Daoy (cell line): ENCODE measurements around the gene FAM50B. TPM values are rescaled to one million over a fixed set of nuclear protein-coding genes. Genes with fewer than 3 reads are reported as not detected.
"Not testable (repeated sequence)": the region's sequence is repeated elsewhere in the genome, so short reads cannot be mapped to it uniquely, and the experiment has no call there.

Experiments
- DNase-seq: peaks from one replicate; pipeline ENCODE4 v3.0.0-alpha.2; 2015; ENCODE audit warnings: low read depth
- total RNA-seq: library from RNA; depleted of rRNA; stranded (reverse); fragments of >200 nt; shearing (Covaris generic); gene quantifications from 2 replicates; pipeline ENCODE4 v1.2.3, GENCODE V29; 2014

FAM50B gene
- total RNA-seq, 1 experiment from 2014 or later: 6.1 TPM

DNA sequence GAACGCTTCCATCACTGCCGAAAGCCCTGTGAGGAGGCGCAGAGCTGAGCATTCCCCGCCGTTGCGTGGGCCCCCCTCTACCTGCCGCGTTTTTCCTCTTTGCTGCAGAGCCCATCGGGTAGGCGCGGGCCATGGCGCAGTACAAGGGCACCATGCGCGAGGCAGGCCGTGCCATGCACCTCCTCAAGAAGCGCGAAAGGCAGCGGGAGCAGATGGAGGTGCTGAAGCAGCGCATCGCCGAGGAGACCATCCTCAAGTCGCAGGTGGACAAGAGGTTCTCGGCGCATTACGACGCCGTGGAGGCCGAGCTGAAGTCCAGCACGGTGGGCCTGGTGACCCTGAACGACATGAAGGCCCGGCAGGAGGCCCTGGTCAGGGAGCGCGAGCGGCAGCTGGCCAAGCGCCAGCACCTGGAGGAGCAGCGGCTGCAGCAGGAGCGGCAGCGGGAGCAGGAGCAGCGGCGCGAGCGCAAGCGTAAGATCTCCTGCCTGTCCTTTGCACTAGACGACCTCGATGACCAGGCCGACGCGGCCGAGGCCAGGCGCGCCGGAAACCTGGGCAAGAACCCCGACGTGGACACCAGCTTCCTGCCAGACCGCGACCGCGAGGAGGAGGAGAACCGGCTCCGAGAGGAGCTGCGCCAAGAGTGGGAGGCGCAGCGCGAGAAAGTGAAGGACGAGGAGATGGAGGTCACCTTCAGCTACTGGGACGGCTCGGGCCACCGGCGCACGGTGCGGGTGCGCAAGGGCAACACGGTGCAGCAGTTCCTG is 693 bp downstream of the FAM50B start:
- no peak for DNase-seq

DNA sequence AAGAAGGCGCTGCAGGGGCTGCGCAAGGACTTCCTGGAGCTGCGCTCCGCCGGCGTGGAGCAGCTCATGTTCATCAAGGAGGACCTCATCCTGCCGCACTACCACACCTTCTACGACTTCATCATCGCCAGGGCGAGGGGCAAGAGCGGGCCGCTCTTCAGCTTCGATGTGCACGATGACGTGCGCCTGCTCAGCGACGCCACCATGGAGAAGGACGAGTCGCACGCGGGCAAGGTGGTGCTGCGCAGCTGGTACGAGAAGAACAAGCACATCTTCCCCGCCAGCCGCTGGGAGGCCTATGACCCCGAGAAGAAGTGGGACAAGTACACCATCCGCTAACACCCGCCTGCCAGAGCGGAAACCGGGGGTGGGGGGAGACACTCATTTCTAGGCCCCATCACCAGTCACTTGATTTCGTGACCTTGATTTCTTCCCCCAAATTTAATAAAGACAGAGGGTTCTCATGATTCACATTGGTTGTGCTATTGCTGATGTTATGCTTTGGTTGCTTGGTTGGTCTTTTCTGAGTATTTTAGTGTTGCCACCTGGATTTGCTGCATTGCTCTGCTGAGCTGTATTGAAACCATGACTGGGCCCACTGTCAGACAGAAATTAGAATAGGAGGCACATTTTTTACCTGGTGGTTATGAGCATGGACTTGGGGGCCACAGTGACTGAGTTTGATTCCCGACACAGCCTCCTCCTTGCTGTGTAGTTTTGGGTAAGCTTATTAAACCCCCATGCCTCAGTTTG is 1.5 kb downstream of the FAM50B start:
- DNase-seq: no peak

DNA sequence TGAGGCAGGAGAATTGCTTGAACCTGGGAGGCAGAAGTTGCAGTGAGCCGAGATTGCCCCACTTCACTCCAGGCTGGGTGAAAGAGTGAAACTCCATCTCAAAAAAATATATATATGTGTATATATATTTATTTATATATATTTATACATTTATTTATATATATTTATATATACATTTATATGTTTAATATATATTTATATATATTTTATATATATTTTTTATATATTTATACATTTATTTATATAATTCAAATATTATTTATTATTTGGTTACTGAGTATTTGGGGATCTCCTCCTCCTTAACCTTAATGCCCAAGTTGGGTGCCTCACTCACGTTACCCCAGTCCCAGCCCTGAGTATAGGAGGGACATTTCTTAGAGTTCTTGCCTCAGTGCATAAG is 2.7 kb downstream of the FAM50B start:
- no peak for DNase-seq

DNA sequence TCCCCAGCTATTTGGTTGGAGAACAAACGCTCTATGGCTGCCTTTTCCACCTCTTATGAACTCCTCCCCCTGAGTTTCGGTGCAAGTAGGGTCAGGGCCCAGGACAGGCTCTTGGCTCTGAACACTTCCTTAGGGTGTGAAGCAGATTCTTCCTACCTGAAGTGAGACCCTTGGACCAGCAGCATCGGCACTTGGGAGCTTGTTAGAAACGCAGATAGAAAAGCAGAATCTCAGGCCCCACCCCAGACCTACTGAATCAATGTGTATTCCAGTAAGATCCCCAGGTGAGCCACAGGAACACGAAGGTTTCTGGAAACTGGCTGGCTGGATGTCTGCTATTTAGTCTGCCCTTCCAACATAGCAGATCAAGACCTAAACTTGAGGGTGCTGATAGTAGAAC is 3.2 kb downstream of the FAM50B start:
- no peak for DNase-seq

DNA sequence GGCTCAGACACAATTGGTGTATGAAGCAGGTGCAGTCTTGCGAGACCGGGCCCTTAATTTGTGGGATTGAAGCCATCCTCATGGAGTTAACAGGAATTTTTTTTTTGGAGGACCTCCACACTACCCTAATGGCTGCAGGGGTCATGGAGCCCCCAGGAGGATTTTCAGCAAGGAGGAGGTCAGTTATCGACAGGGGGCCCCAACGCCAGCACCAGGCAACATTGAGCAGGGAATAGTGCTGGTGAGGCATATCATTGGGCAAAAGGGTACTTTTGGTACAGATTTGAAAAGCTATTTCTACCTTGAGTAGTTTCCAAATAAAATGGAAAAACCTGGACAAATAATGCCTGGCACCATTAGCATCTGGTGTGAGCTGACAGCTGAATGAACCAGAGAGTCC is 6.7 kb downstream of the FAM50B start:
- DNase-seq: no peak

DNA sequence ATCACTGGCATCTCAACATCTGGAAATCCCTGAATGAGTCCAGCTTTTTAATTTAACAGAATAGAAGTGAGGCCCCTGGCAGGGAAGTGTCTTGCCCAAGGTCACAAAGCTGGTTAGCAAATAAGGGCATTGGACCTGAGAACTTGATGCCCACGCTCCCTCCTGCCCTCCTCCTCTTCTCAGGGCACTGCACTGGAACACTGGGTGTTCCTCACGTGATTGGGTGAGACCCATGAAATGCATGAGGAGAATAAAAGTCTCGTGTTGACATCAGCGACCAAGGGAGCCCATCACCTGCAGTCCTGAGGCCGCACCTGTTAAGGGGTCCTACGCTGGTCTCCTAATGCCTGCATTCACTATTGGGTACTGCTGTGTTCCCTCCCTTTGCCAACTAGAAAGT is 7.4 kb downstream of the FAM50B start:
- no peak for DNase-seq

DNA sequence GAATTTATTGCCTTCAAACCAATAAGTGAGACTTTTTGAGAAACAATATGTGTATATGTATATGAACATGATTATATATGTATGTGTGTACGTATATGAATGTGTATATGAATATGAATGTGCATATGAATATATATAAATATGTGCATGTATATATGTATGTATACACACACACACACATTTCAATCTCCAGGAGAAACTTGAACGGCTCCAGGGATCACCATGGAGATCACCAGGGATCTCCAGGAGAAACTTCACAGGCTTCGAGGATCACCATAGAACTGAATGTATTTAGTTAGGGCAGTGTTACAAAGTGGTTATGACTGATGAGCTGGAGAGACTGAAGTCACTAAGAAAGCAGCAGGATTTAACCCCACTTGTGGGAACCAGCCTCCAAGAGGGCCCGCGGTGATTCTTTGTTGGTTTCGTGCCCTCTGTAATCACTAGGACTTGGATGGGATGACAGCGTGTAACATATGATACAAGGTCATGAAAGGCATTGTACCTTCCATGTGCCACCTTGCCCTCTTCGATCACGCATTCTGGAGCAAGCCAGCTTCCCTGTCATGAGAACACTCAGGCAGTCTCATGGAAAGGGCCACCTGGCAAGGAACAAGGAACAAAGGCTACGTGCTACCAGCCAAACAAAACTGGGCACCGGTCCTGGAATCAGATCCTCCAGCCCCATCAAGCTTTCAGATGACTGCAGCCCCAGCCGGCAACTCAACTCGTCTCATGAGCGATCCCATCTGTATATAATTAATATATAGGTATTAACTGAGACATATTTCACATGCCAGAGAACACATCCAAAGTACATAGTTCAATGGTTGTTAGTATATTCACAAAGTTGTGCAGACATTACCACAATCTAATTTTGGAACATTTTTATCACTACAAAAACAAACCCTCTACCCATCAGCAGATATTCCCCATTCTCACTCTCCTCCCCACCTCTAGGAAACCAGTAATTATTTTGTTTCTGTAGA is 8.6 kb downstream of the FAM50B start:
- no peak for DNase-seq

DNA sequence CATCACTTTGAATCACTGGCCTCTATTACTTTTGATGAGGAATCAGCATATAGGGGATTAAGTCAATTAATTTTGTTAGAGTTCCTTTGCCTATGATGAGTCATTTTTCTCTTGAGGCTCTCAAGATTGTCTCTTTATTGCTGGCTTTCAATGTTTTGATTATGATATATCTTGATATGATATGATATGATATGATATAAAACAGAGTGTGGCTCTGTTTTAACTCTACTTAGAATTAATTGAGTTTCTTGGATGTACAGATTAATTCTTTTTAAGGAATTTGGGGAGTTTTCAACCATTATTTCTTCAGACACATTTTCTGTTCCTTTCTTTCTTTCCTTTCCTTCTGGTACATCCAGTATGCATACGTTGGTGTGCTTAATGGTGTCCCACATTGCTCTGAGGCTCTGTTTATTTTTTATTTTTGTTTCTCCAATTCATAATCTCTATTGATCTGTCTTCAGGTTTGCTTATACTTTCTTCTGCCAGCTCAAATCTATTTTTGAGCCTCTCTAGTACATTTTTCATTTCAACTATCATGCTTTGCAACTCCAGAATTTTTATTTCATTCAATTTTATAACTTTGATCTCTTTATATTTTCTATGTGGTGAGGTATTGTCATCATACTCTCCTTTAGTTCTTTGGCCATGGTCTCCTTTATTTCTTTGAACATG is 10.8 kb downstream of the FAM50B start:
- DNase-seq: no peak

DNA sequence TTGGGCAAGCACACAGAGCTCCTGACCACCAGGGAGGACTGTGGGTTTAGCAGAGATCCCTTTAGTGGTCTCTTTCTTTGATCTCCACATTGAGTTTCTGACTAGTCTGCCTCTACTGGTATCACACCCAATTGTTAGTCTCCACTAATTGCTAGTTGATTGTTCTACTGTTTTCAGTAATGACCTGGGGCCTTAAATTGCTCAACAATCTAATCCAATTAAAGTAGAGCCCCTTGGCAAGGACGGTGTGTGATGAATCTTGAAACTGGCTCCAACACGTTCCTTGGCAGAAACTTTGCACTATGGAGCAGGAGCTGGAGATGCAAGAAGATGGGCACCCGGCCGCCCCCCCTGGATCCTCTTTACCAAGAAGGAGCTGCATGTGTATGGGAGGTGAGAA is 12.3 kb downstream of the FAM50B start:
- no peak for DNase-seq

DNA sequence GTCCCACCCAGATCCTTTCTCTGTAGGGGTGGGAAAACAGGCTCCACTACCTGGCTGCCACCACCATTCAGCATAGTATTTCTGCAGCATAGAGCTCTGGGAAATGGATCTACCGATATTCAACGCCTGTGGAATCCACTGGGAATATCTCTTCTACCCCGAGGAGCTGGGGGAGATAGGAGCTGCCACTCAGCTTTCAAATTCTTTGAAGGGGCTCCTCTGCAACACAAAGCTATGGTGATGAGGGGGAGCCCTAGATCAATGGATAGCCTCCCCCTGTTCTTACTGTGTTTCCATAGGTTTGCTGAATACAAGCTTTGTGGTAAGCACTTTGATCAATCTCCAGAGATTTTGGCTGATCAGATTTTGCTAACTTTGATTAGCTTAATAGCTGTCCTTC is 12.9 kb downstream of the FAM50B start:
- DNase-seq: no peak

DNA sequence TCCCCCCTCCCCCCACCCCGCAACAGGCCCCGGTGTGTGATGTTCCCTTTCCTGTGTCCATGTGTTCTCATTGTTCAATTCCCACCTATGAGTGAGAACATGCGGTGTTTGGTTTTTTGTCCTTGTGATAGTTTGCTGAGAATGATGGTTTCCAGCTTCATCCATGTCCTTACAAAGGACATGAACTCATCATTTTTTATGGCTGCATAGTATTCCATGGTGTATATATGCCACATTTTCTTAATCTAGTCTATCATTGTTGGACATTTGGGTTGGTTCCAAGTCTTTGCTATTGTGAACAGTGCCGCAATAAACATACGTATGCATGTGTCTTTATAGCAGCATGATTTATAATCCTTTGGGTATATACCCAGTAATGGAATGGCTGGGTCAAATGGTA is 14.1 kb downstream of the FAM50B start:
- not testable (repeated sequence) for DNase-seq

DNA sequence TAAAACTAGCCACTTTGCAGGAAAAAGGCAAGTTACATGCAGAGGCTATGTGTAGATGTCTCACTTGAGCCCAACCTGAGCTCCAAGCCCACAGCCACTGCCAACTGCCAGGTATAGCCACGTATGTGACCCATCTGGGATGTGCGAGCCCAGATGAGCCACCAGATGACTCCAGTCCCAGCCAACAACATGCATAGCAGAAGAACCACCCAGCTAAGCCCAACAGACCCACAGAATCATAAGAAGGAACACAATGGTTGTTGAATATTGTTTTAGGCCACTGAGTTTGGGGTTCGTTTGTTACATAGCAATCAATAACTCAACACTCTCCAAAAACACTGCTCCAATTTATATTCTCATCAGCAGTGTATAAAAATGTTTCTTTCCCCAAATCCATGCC is 16.3 kb downstream of the FAM50B start:
- no peak for DNase-seq

DNA sequence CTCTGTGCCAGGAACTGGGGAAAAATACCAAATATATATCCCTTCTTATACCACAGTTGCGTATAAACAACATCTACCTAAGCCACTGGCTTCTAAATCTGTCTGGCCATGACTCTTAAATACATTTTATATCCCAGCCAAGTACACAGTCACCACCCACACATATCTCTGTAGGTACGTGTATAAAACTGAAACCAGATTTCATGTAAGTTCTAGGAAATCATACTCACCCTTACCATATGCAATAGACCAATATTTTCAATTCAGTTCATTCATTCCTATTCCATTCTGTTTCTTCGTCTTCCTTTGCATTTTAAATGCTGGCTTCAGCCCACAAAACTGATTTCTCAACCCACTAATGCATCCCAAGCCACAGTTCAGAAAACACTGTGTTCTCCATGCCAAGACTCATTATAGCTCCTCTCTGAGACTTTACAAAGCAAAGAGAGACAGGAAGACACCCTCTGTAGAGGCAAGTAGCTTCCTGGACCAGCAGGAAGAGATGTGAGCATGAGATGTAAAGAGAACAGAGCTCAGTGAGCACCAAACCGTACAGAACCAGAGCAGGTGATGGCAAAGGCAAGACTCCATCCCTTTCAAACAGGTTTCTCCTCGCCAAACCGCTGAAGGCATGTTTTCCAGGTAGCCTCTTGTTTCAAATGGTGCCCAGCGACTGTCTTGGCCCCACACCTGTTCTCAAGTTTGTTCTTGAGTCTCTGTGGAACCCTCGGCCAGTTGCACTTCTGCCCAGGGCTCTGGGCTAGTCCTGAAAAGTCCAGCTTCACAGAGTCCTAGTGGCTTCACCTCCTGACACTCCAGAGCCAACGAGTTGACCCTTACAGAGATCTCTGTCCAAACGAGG is 18.7 kb downstream of the FAM50B start:
- no peak for DNase-seq

DNA sequence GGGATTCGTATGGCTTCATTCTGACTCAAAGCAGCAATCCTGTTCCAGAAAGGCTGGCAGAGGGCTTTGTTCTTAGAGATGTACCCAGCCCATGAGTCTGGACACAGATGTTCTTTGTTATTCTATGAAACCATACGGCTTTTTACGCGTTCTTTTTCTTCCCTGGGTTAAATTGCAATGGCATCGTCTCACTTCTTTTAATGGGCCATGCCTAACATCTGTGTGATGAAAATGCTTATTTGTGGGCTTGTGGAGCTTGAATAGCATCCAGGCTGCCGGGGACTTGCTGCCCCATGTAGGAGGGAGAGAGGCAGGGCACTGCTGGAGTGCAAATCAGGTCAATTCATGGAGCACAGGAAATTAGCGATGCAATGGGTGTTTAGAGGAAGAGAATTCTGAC is 19.4 kb downstream of the FAM50B start:
- DNase-seq: no peak

DNA sequence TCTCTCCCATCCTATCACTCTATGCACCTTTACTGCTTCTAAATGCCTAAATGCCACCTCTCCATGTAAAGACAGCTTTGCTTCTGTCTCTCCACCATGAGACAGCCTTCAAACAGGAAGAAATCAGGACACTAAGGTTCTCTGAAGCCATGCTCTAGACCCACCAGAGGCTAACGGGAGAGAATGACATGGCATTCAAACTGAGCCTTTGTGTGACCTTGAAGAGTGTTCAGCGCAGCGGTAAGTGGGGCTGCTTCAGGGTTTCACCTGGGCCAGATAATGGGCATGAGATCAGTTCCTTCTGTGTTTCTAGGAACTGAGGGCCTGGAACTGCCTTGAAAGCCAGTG is 20.1 kb downstream of the FAM50B start:
- no peak for DNase-seq

DNA sequence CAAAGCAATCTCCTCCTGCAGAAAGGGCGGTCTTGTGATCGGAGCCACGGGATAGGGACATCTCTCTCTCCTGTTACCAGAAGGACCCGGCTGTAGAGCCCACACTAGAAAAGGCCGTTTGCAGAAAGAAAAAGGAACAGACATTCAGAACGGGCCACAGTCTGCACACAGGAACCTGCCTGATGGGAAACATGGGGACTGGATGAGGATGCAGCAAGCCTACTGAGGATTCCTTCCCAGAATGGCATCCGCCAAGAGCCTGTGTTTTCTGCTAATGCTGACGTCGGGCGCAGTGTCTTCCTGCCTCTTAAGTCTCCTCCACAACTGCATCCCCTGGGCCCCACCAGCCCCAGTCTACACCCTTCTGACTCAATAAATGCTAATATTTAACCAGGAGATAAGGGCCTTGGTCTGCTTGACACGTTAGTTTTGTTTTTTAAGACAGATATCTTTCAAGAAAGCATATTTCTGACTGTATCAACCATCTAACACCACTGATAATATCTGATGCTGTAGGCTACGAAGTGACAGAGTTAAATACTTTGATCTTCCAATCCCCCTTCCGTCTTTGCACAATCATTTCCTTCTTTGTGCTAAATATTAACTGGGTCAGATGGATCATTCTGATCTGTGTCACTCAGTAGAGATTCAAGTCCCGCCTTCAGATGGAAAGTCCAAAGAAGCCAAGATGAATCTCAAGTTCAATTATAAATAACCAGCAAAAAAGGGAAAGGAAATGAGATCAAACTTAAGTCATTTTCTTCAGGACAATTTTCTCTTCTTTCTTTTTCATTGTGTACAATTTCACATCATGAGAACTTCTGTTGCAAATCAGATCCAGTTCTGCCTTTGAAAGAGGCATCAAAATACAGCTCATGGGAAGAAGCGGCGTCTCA is 20.7 kb downstream of the FAM50B start:
- no peak for DNase-seq

DNA sequence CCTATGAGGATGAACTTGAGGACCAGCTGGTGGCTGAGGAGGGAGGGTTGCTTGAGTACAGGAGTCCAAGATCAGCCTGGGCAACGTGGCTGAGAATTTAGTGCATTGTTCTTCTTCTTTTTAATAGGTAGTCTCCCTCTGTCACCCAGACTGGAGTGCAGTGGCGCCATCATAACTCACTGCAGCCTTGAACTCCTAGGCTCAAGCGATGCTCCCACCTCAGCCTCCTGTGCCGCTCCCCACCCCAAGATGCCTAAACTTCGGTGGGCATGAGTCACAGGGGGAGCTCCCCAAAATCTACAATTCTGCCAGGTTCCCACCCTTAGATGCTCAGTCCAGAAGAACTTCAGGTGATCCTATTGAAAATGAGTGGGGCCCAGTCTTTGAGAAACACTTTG is 21.4 kb downstream of the FAM50B start:
- no peak for DNase-seq

DNA sequence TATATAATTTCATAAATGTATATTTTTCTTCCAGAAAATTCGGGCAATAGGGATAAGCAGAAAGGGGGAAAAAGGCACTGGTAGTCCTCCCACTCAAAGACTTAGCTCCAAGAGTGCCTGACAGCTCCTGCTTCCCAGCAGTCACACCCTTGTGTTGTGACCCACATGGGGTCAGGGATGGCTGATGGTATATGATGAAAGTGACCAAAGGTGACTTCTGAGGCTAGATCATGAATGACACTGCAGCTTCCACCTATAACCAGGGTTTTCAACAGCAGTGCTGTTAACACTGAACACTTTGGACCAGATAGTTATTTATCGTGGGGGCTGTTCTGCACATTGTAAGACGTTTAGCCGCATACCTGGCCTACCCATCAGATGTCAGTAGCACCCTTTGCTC is 22.3 kb downstream of the FAM50B start:
- DNase-seq: no peak

DNA sequence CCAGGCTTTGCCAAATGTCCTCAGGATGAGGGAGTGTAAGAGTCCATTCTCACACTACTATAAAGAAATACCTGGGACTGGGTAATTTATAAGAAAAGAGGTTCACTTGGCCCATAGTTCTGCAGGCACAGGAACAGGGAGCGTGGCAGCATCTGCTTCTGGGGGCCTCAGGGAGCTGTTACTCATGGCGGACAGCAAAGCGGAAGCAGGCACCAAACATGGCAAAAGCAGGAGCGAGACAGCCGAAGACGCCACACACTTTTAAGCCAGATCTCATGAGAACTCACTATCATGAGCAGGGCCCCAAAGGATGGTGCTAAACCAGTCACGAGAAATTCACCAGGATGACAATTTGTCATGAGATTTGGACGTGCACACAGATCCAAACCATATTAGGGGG is 22.8 kb downstream of the FAM50B start:
- DNase-seq: no peak

DNA sequence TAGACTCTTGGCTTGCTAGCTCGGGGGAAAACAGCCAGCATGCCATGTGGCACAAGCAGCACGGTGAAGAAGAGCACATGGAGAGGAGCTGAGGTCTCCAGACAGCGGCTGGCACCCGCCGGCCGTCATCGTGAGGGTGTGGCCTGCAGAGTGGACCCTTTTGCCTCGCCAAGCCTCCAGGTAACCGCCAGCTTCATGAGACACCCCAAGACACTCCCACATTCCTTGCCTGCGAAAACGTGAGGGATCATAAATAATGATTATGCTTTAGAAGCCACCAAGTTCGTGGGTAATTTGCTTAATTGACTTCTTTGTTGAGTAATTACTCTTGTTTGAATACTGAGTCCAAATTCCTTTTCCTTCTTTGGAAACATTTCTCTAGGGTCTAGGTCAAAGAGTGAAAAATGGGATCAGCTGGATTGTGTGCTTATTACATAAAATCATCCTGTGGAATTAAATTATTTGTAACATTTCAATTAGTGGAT is 23.2 kb downstream of the FAM50B start:
- DNase-seq: no peak
